H9 (cell line): ENCODE measurements around the gene DNAJB6. TPM values are rescaled to one million over a fixed set of nuclear protein-coding genes. Genes with fewer than 3 reads are reported as not detected.

Source experiments
- DNase-seq: peaks from one replicate; pipeline ENCODE4 v3.0.0-alpha.2; 2017
- H2AFZ ChIP-seq: one replicate; pipeline ENCODE4 v1.6.1; 2013; ENCODE audit warnings: mild to moderate bottlenecking, low read length, control low read depth, moderate library complexity
- H2AK5ac ChIP-seq: 2 replicates; pipeline ENCODE4 v1.6.1; 2013; ENCODE audit warnings: low read length, control low read depth, mixed read lengths; ENCODE audit not compliant: insufficient read length
- H2BK120ac ChIP-seq: one replicate; pipeline ENCODE4 v1.6.1; 2013; ENCODE audit warnings: low read depth, mild to moderate bottlenecking, low read length, control low read depth, inconsistent platforms; ENCODE audit not compliant: poor library complexity, severe bottlenecking
- H2BK12ac ChIP-seq: 2 replicates; pipeline ENCODE4 v1.6.1; 2013; ENCODE audit warnings: low read length, control low read depth, mixed read lengths, low read depth; ENCODE audit not compliant: insufficient read length
- H2BK15ac ChIP-seq: 2 replicates; pipeline ENCODE4 v1.6.1; 2013; ENCODE audit warnings: low read depth, low read length, control low read depth
- H2BK20ac ChIP-seq: one replicate; pipeline ENCODE4 v1.6.1; 2013; ENCODE audit warnings: low read depth, mild to moderate bottlenecking, low read length, control low read depth, inconsistent platforms; ENCODE audit not compliant: poor library complexity, severe bottlenecking
- H2BK5ac ChIP-seq: 2 replicates; pipeline ENCODE4 v1.6.1; 2013; ENCODE audit warnings: low read length, control low read depth, mixed read lengths; ENCODE audit not compliant: insufficient read length
- H3K14ac ChIP-seq: 2 replicates; pipeline ENCODE4 v1.6.1; 2013; ENCODE audit warnings: low read length, control low read depth; ENCODE audit not compliant: insufficient read depth
- H3K18ac ChIP-seq: 2 replicates; pipeline ENCODE4 v1.6.1; 2013; ENCODE audit warnings: low read depth, mild to moderate bottlenecking, mixed read lengths, low read length, control low read depth; ENCODE audit not compliant: insufficient read length
- H3K23ac ChIP-seq: 2 replicates; pipeline ENCODE4 v1.6.1; 2013; ENCODE audit warnings: low read length, control low read depth, mixed read lengths, low read depth; ENCODE audit not compliant: insufficient read length
- H3K23me2 ChIP-seq: 2 replicates; pipeline ENCODE4 v1.6.1; 2013; ENCODE audit warnings: low read depth, mild to moderate bottlenecking, mixed read lengths, low read length, control low read depth; ENCODE audit not compliant: insufficient read length, poor library complexity, severe bottlenecking
- H3K27ac ChIP-seq: 2 replicates; pipeline ENCODE4 v1.5.1; 2013; ENCODE audit warnings: low read length, control low read depth, mixed read lengths, low read depth; ENCODE audit not compliant: insufficient read length
- H3K27me3 ChIP-seq: 2 replicates; pipeline ENCODE4 v1.6.1; 2013; ENCODE audit warnings: low read length, control low read depth, inconsistent platforms; ENCODE audit not compliant: insufficient read depth
- H3K4ac ChIP-seq: 2 replicates; pipeline ENCODE4 v1.6.1; 2013; ENCODE audit warnings: low read depth, mild to moderate bottlenecking, control low read depth, inconsistent platforms, low read length, moderate library complexity
- H3K4me1 ChIP-seq: 2 replicates; pipeline ENCODE4 v1.6.1; 2013; ENCODE audit warnings: low read length, control low read depth, inconsistent platforms; ENCODE audit not compliant: insufficient read depth
- H3K4me2 ChIP-seq: 2 replicates; pipeline ENCODE4 v1.6.1; 2013; ENCODE audit warnings: low read length, control low read depth, mixed read lengths; ENCODE audit not compliant: insufficient read length, insufficient read depth
- H3K56ac ChIP-seq: 2 replicates; pipeline ENCODE4 v1.6.1; 2013; ENCODE audit warnings: low read depth, mild to moderate bottlenecking, mixed read lengths, low read length, control low read depth; ENCODE audit not compliant: insufficient read length
- H3K79me1 ChIP-seq: 2 replicates; pipeline ENCODE4 v1.6.1; 2013; ENCODE audit warnings: low read depth, mild to moderate bottlenecking, moderate library complexity, low read length, control low read depth, inconsistent platforms; ENCODE audit not compliant: insufficient read depth, poor library complexity, severe bottlenecking
- H3K79me2 ChIP-seq: 2 replicates; pipeline ENCODE4 v1.6.1; 2013; ENCODE audit warnings: low read length, control low read depth, inconsistent platforms; ENCODE audit not compliant: insufficient read depth
- H3K9ac ChIP-seq: 2 replicates; pipeline ENCODE4 v1.6.1; 2013; ENCODE audit warnings: low read length, control low read depth, mixed read lengths; ENCODE audit not compliant: insufficient read length; ENCODE audit errors: extremely low read depth
- H3K9me3 ChIP-seq: one replicate; pipeline ENCODE4 v1.6.1; 2013; ENCODE audit warnings: low read depth, low read length, inconsistent platforms; ENCODE audit not compliant: control insufficient read depth
- H3T11ph ChIP-seq: one replicate; pipeline ENCODE4 v1.6.1; 2013; ENCODE audit warnings: mild to moderate bottlenecking, low read length, control low read depth, inconsistent platforms
- H4K20me1 ChIP-seq: one replicate; pipeline ENCODE4 v1.6.1; 2013; ENCODE audit not compliant: control insufficient read depth, insufficient read length, insufficient read depth
- H4K5ac ChIP-seq: 2 replicates; pipeline ENCODE4 v1.6.1; 2013; ENCODE audit warnings: low read depth, mild to moderate bottlenecking, mixed read lengths, low read length, control low read depth; ENCODE audit not compliant: insufficient read length
- H4K8ac ChIP-seq: replicated peaks from 2 replicates; pipeline ENCODE4 v1.6.1; 2013; ENCODE audit warnings: low read length, control low read depth, mixed read lengths, low read depth; ENCODE audit not compliant: insufficient read length
- H4K91ac ChIP-seq: 2 replicates; pipeline ENCODE4 v1.6.1; 2013; ENCODE audit warnings: low read depth, mild to moderate bottlenecking, moderate library complexity, mixed read lengths, low read length, control low read depth; ENCODE audit not compliant: insufficient read length
- H3K27ac Mint-ChIP-seq, 3 experiments: 2 replicates in 2 of 3; 3 replicates in 1 of 3; pipeline ENCODE4 v1.8.0; 2020 to 2021; ENCODE audit warnings: mixed read lengths in 3 of 3, mild to moderate bottlenecking in 1 of 3, moderate library complexity in 1 of 3
- H3K27me3 Mint-ChIP-seq: 2 replicates; pipeline ENCODE4 v1.8.0; 2021; ENCODE audit warnings: low read depth, mild to moderate bottlenecking, moderate library complexity, mixed read lengths
- H3K36me3 Mint-ChIP-seq, 3 experiments: 2 replicates in 2 of 3; 3 replicates in 1 of 3; pipeline ENCODE4 v1.8.0; 2020 to 2021; ENCODE audit warnings: low read depth in 3 of 3, mixed read lengths in 3 of 3; ENCODE audit not compliant: insufficient read depth in 1 of 3
- H3K4me1 Mint-ChIP-seq, 2 experiments: 2 replicates each; pipeline ENCODE4 v1.8.0; 2020; ENCODE audit warnings: mixed read lengths in 2 of 2
- H3K4me3 Mint-ChIP-seq, 2 experiments: 2 replicates in 1 of 2; 3 replicates in 1 of 2; pipeline ENCODE4 v1.8.0; 2020 to 2021; ENCODE audit warnings: mild to moderate bottlenecking in 2 of 2, mixed read lengths in 2 of 2, moderate library complexity in 1 of 2
- H3K9me3 Mint-ChIP-seq, 2 experiments: 2 replicates in 1 of 2; 3 replicates in 1 of 2; pipeline ENCODE4 v1.8.0; 2020; ENCODE audit warnings: mild to moderate bottlenecking in 2 of 2, mixed read lengths in 2 of 2, moderate library complexity in 1 of 2
- CTCF ChIP-seq: fragments of 200-600 bp; sonication (generic); conservative IDR thresholded peaks from 3 replicates; pipeline ENCODE4 v1.8.0; 2021; ENCODE audit warnings: antibody characterized with exemption, mild to moderate bottlenecking
- WGBS: extraction: QIAGEN DNeasy Blood & Tissue Kit; methylation state at CpG from one replicate; pipeline ENCODE4 v1.1.7; 2013; ENCODE audit warnings: missing lambda C conversion rate, low lambda C conversion rate, mixed read lengths; ENCODE audit not compliant: insufficient read length; ENCODE audit errors: extremely low coverage; 5-methylcytosine and 5-hydroxymethylcytosine counted together
- total RNA-seq: library from RNA; stranded (reverse); gene quantifications from 2 replicates; pipeline ENCODE4 v1.2.1, GENCODE V29; 2021

DNAJB6 gene
- total RNA-seq, 1 experiment from 2014 or later: 215 TPM

- Histone ChIP-seq H2BK15ac (no peak overlapping the region), H2BK12ac (no peak overlapping the region), H2BK120ac (no peak overlapping the region), H2BK5ac (no peak overlapping the region), H3K79me1 (no peaks in the 10 kb centered on the region), H3K4ac (no peak overlapping the region), H3K4me1 (no peaks in the 10 kb centered on the region), H4K91ac (no peak overlapping the region), H2AFZ (no peak overlapping the region), H2AK5ac (no peak overlapping the region), H3K9me3 (no peaks in the 10 kb centered on the region), H3K23ac (no peak overlapping the region), H3K14ac (no peak overlapping the region; the same call in 1 of the 2 replicates), H4K8ac (no peak overlapping the region), H4K5ac (no peak overlapping the region), H3K4me2 (no peak overlapping the region), H3K23me2 (no peaks in the 10 kb centered on the region), H3K9ac (no peak overlapping the region), H3K27ac (no peak overlapping the region), H3K56ac (no peak overlapping the region), H3K27me3 (no peaks in the 10 kb centered on the region), H2BK20ac (no peak overlapping the region), H4K20me1 (no peaks in the 10 kb centered on the region), H3K18ac (no peak overlapping the region), H3K79me2 (no peaks in the 10 kb centered on the region), H3T11ph (no peak overlapping the region)
- H3K9me3 Mint-ChIP-seq: peaks cover 4 to 6% of the 10 kb centered on the region in 2 experiments; a peak in 2 of 5 replicates
- H3K36me3 Mint-ChIP-seq: peaks cover 0 to 6% (median 0%) of the 10 kb centered on the region in 3 experiments; a peak in 2 of 7 replicates
- H3K27ac Mint-ChIP-seq: no peak overlapping the region
- WGBS: no CpG with 5 or more reads among the region's 12 CpGs
- no peak for DNase-seq
- H3K4me3 Mint-ChIP-seq: no peak overlapping the region
- H3K4me1 Mint-ChIP-seq: peaks cover 7 to 24% of the 10 kb centered on the region in 2 experiments
- H3K27me3 Mint-ChIP-seq: no peaks in the 10 kb centered on the region; the same call in 1 of the 2 replicates
- no peak for TF ChIP-seq CTCF
Observed at GRCh38 chr7:157294773-157295172, 42.0 kb upstream of the DNAJB6 start.
